H9 (cell line): Measurements from ENCODE around the gene CAGE1. TPM values are rescaled to one million over a fixed set of nuclear protein-coding genes. Genes with fewer than 3 reads are reported as not detected.

Source experiments
- DNase-seq: peaks from one replicate; pipeline ENCODE4 v3.0.0-alpha.2; 2017
- H2AFZ ChIP-seq: one replicate; pipeline ENCODE4 v1.6.1; 2013; ENCODE audit warnings: mild to moderate bottlenecking, low read length, control low read depth, moderate library complexity
- H2AK5ac ChIP-seq: 2 replicates; pipeline ENCODE4 v1.6.1; 2013; ENCODE audit warnings: low read length, control low read depth, mixed read lengths; ENCODE audit not compliant: insufficient read length
- H2BK120ac ChIP-seq: one replicate; pipeline ENCODE4 v1.6.1; 2013; ENCODE audit warnings: low read depth, mild to moderate bottlenecking, low read length, control low read depth, inconsistent platforms; ENCODE audit not compliant: poor library complexity, severe bottlenecking
- H2BK12ac ChIP-seq: 2 replicates; pipeline ENCODE4 v1.6.1; 2013; ENCODE audit warnings: low read length, control low read depth, mixed read lengths, low read depth; ENCODE audit not compliant: insufficient read length
- H2BK15ac ChIP-seq: 2 replicates; pipeline ENCODE4 v1.6.1; 2013; ENCODE audit warnings: low read depth, low read length, control low read depth
- H2BK20ac ChIP-seq: one replicate; pipeline ENCODE4 v1.6.1; 2013; ENCODE audit warnings: low read depth, mild to moderate bottlenecking, low read length, control low read depth, inconsistent platforms; ENCODE audit not compliant: poor library complexity, severe bottlenecking
- H2BK5ac ChIP-seq: 2 replicates; pipeline ENCODE4 v1.6.1; 2013; ENCODE audit warnings: low read length, control low read depth, mixed read lengths; ENCODE audit not compliant: insufficient read length
- H3K14ac ChIP-seq: 2 replicates; pipeline ENCODE4 v1.6.1; 2013; ENCODE audit warnings: low read length, control low read depth; ENCODE audit not compliant: insufficient read depth
- H3K18ac ChIP-seq: 2 replicates; pipeline ENCODE4 v1.6.1; 2013; ENCODE audit warnings: low read depth, mild to moderate bottlenecking, mixed read lengths, low read length, control low read depth; ENCODE audit not compliant: insufficient read length
- H3K23ac ChIP-seq: 2 replicates; pipeline ENCODE4 v1.6.1; 2013; ENCODE audit warnings: low read length, control low read depth, mixed read lengths, low read depth; ENCODE audit not compliant: insufficient read length
- H3K23me2 ChIP-seq: 2 replicates; pipeline ENCODE4 v1.6.1; 2013; ENCODE audit warnings: low read depth, mild to moderate bottlenecking, mixed read lengths, low read length, control low read depth; ENCODE audit not compliant: insufficient read length, poor library complexity, severe bottlenecking
- H3K27ac ChIP-seq: 2 replicates; pipeline ENCODE4 v1.5.1; 2013; ENCODE audit warnings: low read length, control low read depth, mixed read lengths, low read depth; ENCODE audit not compliant: insufficient read length
- H3K27me3 ChIP-seq: 2 replicates; pipeline ENCODE4 v1.6.1; 2013; ENCODE audit warnings: low read length, control low read depth, inconsistent platforms; ENCODE audit not compliant: insufficient read depth
- H3K4ac ChIP-seq: 2 replicates; pipeline ENCODE4 v1.6.1; 2013; ENCODE audit warnings: low read depth, mild to moderate bottlenecking, control low read depth, inconsistent platforms, low read length, moderate library complexity
- H3K4me1 ChIP-seq: 2 replicates; pipeline ENCODE4 v1.6.1; 2013; ENCODE audit warnings: low read length, control low read depth, inconsistent platforms; ENCODE audit not compliant: insufficient read depth
- H3K4me2 ChIP-seq: 2 replicates; pipeline ENCODE4 v1.6.1; 2013; ENCODE audit warnings: low read length, control low read depth, mixed read lengths; ENCODE audit not compliant: insufficient read length, insufficient read depth
- H3K56ac ChIP-seq: 2 replicates; pipeline ENCODE4 v1.6.1; 2013; ENCODE audit warnings: low read depth, mild to moderate bottlenecking, mixed read lengths, low read length, control low read depth; ENCODE audit not compliant: insufficient read length
- H3K79me1 ChIP-seq: 2 replicates; pipeline ENCODE4 v1.6.1; 2013; ENCODE audit warnings: low read depth, mild to moderate bottlenecking, moderate library complexity, low read length, control low read depth, inconsistent platforms; ENCODE audit not compliant: insufficient read depth, poor library complexity, severe bottlenecking
- H3K79me2 ChIP-seq: 2 replicates; pipeline ENCODE4 v1.6.1; 2013; ENCODE audit warnings: low read length, control low read depth, inconsistent platforms; ENCODE audit not compliant: insufficient read depth
- H3K9ac ChIP-seq: 2 replicates; pipeline ENCODE4 v1.6.1; 2013; ENCODE audit warnings: low read length, control low read depth, mixed read lengths; ENCODE audit not compliant: insufficient read length; ENCODE audit errors: extremely low read depth
- H3K9me3 ChIP-seq: one replicate; pipeline ENCODE4 v1.6.1; 2013; ENCODE audit warnings: low read depth, low read length, inconsistent platforms; ENCODE audit not compliant: control insufficient read depth
- H3T11ph ChIP-seq: one replicate; pipeline ENCODE4 v1.6.1; 2013; ENCODE audit warnings: mild to moderate bottlenecking, low read length, control low read depth, inconsistent platforms
- H4K20me1 ChIP-seq: one replicate; pipeline ENCODE4 v1.6.1; 2013; ENCODE audit not compliant: control insufficient read depth, insufficient read length, insufficient read depth
- H4K5ac ChIP-seq: 2 replicates; pipeline ENCODE4 v1.6.1; 2013; ENCODE audit warnings: low read depth, mild to moderate bottlenecking, mixed read lengths, low read length, control low read depth; ENCODE audit not compliant: insufficient read length
- H4K8ac ChIP-seq: replicated peaks from 2 replicates; pipeline ENCODE4 v1.6.1; 2013; ENCODE audit warnings: low read length, control low read depth, mixed read lengths, low read depth; ENCODE audit not compliant: insufficient read length
- H4K91ac ChIP-seq: 2 replicates; pipeline ENCODE4 v1.6.1; 2013; ENCODE audit warnings: low read depth, mild to moderate bottlenecking, moderate library complexity, mixed read lengths, low read length, control low read depth; ENCODE audit not compliant: insufficient read length
- H3K27ac Mint-ChIP-seq, 3 experiments: 2 replicates in 2 of 3; 3 replicates in 1 of 3; pipeline ENCODE4 v1.8.0; 2020 to 2021; ENCODE audit warnings: mixed read lengths in 3 of 3, mild to moderate bottlenecking in 1 of 3, moderate library complexity in 1 of 3
- H3K27me3 Mint-ChIP-seq: 2 replicates; pipeline ENCODE4 v1.8.0; 2021; ENCODE audit warnings: low read depth, mild to moderate bottlenecking, moderate library complexity, mixed read lengths
- H3K36me3 Mint-ChIP-seq, 3 experiments: 2 replicates in 2 of 3; 3 replicates in 1 of 3; pipeline ENCODE4 v1.8.0; 2020 to 2021; ENCODE audit warnings: low read depth in 3 of 3, mixed read lengths in 3 of 3; ENCODE audit not compliant: insufficient read depth in 1 of 3
- H3K4me1 Mint-ChIP-seq, 2 experiments: 2 replicates each; pipeline ENCODE4 v1.8.0; 2020; ENCODE audit warnings: mixed read lengths in 2 of 2
- H3K4me3 Mint-ChIP-seq, 2 experiments: 2 replicates in 1 of 2; 3 replicates in 1 of 2; pipeline ENCODE4 v1.8.0; 2020 to 2021; ENCODE audit warnings: mild to moderate bottlenecking in 2 of 2, mixed read lengths in 2 of 2, moderate library complexity in 1 of 2
- H3K9me3 Mint-ChIP-seq, 2 experiments: 2 replicates in 1 of 2; 3 replicates in 1 of 2; pipeline ENCODE4 v1.8.0; 2020; ENCODE audit warnings: mild to moderate bottlenecking in 2 of 2, mixed read lengths in 2 of 2, moderate library complexity in 1 of 2
- CTCF ChIP-seq: fragments of 200-600 bp; sonication (generic); conservative IDR thresholded peaks from 3 replicates; pipeline ENCODE4 v1.8.0; 2021; ENCODE audit warnings: antibody characterized with exemption, mild to moderate bottlenecking
- WGBS: extraction: QIAGEN DNeasy Blood & Tissue Kit; methylation state at CpG from one replicate; pipeline ENCODE4 v1.1.7; 2013; ENCODE audit warnings: missing lambda C conversion rate, low lambda C conversion rate, mixed read lengths; ENCODE audit not compliant: insufficient read length; ENCODE audit errors: extremely low coverage; 5-methylcytosine and 5-hydroxymethylcytosine counted together
- total RNA-seq: library from RNA; stranded (reverse); gene quantifications from 2 replicates; pipeline ENCODE4 v1.2.1, GENCODE V29; 2021

Gene CAGE1
- total RNA-seq, 1 experiment from 2014 or later = 0.28 TPM

DNA sequence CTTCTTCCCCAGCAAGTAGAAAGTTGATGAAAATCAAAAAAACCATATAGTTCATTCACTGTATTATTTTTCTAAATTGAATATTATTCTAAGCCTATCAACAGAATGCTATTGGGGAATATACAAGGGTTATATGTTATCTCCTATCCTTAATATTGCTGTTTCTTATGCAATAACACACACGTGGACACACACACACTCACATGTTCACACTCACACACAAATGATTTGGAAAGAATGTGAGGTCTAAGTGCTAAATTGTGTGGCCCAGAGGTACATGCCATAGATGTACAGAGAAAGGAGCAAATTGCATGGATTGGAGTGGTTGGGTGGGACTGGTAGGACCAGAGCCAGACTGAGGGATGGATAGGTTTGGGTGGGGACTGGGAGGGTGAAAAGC lies 45.1 kb upstream of the CAGE1 start:
- Histone ChIP-seq H4K5ac (no peak overlapping the region), H2BK120ac (no peak overlapping the region), H3K27ac (no peak overlapping the region), H2BK15ac (no peak overlapping the region), H2BK12ac (no peak overlapping the region), H4K20me1 (no peaks in the 10 kb centered on the region), H4K91ac (no peak overlapping the region), H3K4ac (no peak overlapping the region), H3K56ac (no peak overlapping the region), H3K9ac (no peak overlapping the region), H4K8ac (no peak overlapping the region), H2AK5ac (no peak overlapping the region), H3T11ph (no peak overlapping the region), H3K18ac (no peak overlapping the region), H2BK5ac (no peak overlapping the region), H2BK20ac (no peak overlapping the region), H3K23me2 (no peaks in the 10 kb centered on the region), H3K27me3 (no peaks in the 10 kb centered on the region), H3K14ac (no peak overlapping the region), H3K79me2 (no peaks in the 10 kb centered on the region), H2AFZ (no peak overlapping the region), H3K4me1 (no peaks in the 10 kb centered on the region), H3K23ac (no peak overlapping the region), H3K9me3 (no peaks in the 10 kb centered on the region), H3K4me2 (no peak overlapping the region), H3K79me1 (no peaks in the 10 kb centered on the region)
- peaks cover 10 to 20% of the 10 kb centered on the region in 2 experiments for H3K4me1 Mint-ChIP-seq
- H3K9me3 Mint-ChIP-seq = no peaks in the 10 kb centered on the region
- no peaks in the 10 kb centered on the region for H3K36me3 Mint-ChIP-seq
- no CpG with 5 or more reads among the region's 1 CpG for WGBS
- H3K4me3 Mint-ChIP-seq = no peak overlapping the region
- no peak for DNase-seq
- no peaks in the 10 kb centered on the region for H3K27me3 Mint-ChIP-seq
- no peak for TF ChIP-seq CTCF
- no peak overlapping the region for H3K27ac Mint-ChIP-seq
